ENCODE data around the gene MLST8. TPM values are rescaled to one million over a fixed set of nuclear protein-coding genes. Genes with fewer than 3 reads are reported as not detected.
"Not testable (repeated sequence)": the region's sequence is repeated elsewhere in the genome, so short reads cannot be mapped to it uniquely, and the experiment has no call there.

Gene MLST8
- polyA plus RNA-seq, 3 donors from 2014 or later = 22.5 to 39.1 (median 36.9) TPM

GRCh38 chr16:2251296-2252111 is 46.2 kb downstream of the MLST8 start, which contains the start of gene ECI1:
Gene ECI1, minus strand, starts transcription at chr16:2251587. Its CDS starts 21 bp downstream, at chr16:2251566.
- Mint-ChIP-seq H3K27me3 (ENCODE audit: low read depth in 3 of 3) (peaks cover 0 to 8% (median 4%) of the 10 kb centered on the region in 3 donors), H3K27ac (peak within 1 kb of the TSS; percentile 76 to 90 (median 87)), H3K4me3 (peak within 1 kb of the TSS; percentile 86 to 90 (median 88)), H3K9me3 (no peaks in the 10 kb centered on the region), H3K4me1 (peaks cover 8 to 9% of the 10 kb centered on the region in 2 donors), H3K36me3 (peaks cover 1 to 16% (median 11%) of the 10 kb centered on the region in 3 donors)
- DNase-seq = peak; percentile 87 to 89 (median 87)

GRCh38 chr16:2252806-2253148 is 47.5 kb downstream of the MLST8 start:
- no peaks in the 10 kb centered on the region for H3K9me3 Mint-ChIP-seq
- peaks cover 8 to 9% of the 10 kb centered on the region in 2 donors for H3K4me1 Mint-ChIP-seq

GRCh38 chr16:2253293-2253692 is 48.0 kb downstream of the MLST8 start:
- Mint-ChIP-seq H3K36me3 (peaks cover 6 to 29% (median 17%) of the 10 kb centered on the region in 3 donors), H3K27ac (peak overlapping the region in 4 of 6 donors; percentile 35 to 81 (median 60)), H3K4me3 (peak overlapping the region in 1 of 5 donors; percentile 47), H3K9me3 (no peaks in the 10 kb centered on the region), H3K4me1 (peaks cover 8 to 9% of the 10 kb centered on the region in 2 donors), H3K27me3 (ENCODE audit: low read depth in 3 of 3) (peaks cover 0 to 8% (median 4%) of the 10 kb centered on the region in 3 donors)
- no peak for DNase-seq

More at GRCh38 chr16:2252806-2253148, 47.5 kb downstream of the MLST8 start:
- Mint-ChIP-seq H3K27me3 (ENCODE audit: low read depth in 3 of 3) (peaks cover 0 to 8% (median 4%) of the 10 kb centered on the region in 3 donors), H3K36me3 (peaks cover 6 to 26% (median 16%) of the 10 kb centered on the region in 3 donors), H3K27ac (peak overlapping the region; percentile 35 to 81 (median 54)), H3K4me3 (peak overlapping the region in 4 of 5 donors; percentile 33 to 67 (median 50))
- no peak for DNase-seq

- H3K27me3 Mint-ChIP-seq (ENCODE audit: low read depth in 3 of 3) = peaks cover 0 to 5% (median 4%) of the 10 kb centered on the region in 3 donors
- H3K9me3 Mint-ChIP-seq = no peaks in the 10 kb centered on the region
- peak overlapping the region in 1 of 5 donors; percentile 46 for H3K4me3 Mint-ChIP-seq
- H3K36me3 Mint-ChIP-seq = peaks cover 6 to 37% (median 24%) of the 10 kb centered on the region in 3 donors
- DNase-seq = no peak
- H3K4me1 Mint-ChIP-seq = no peaks in the 10 kb centered on the region
- peak overlapping the region in 2 of 6 donors; percentile 49 to 71 for H3K27ac Mint-ChIP-seq
These were observed 51.4 kb downstream of the MLST8 start for GRCh38 chr16:2256531-2257140.

- Mint-ChIP-seq H3K4me1 (no peaks in the 10 kb centered on the region), H3K36me3 (peaks cover 6 to 47% (median 24%) of the 10 kb centered on the region in 3 donors), H3K9me3 (no peaks in the 10 kb centered on the region), H3K27ac (no peak overlapping the region), H3K27me3 (ENCODE audit: low read depth in 3 of 3) (peaks cover 0 to 7% (median 5%) of the 10 kb centered on the region in 3 donors), H3K4me3 (no peak overlapping the region)
- no peak for DNase-seq
These were observed 52.5 kb downstream of the MLST8 start for GRCh38 chr16:2257726-2258125.

GRCh38 chr16:2258530-2258929 is 53.3 kb downstream of the MLST8 start:
- peak overlapping the region in 2 of 6 donors; percentile 27 to 45 for H3K27ac Mint-ChIP-seq
- H3K4me3 Mint-ChIP-seq; H3K27me3 Mint-ChIP-seq (ENCODE audit: low read depth in 3 of 3); DNase-seq; H3K4me1 Mint-ChIP-seq; H3K9me3 Mint-ChIP-seq: not testable (repeated sequence)
- H3K36me3 Mint-ChIP-seq = peaks cover 6 to 42% (median 19%) of the 10 kb centered on the region in 3 donors

Other genes starting within 250 kb of the MLST8 start
- 100 to 1,000 TPM; 201 to 232 (median 203) TPM for gene NDUFB10, start 245.9 kb upstream of the MLST8 start, polyA plus RNA-seq
- 1,000 to 10,000 TPM; 2,221 to 2,989 (median 2,668) TPM for gene RPS2, start 240.6 kb upstream of the MLST8 start, polyA plus RNA-seq
- gene RNF151, start 238.6 kb upstream of the MLST8 start, polyA plus RNA-seq = not detected
- gene TBL3, start 233.4 kb upstream of the MLST8 start, polyA plus RNA-seq = 10 to 100 TPM; 34.4 to 66.1 (median 59.8) TPM
- gene NOXO1, start 224.0 kb upstream of the MLST8 start, polyA plus RNA-seq = under 1 TPM in 1 of 3 donors, not detected in 2; 0.17 TPM
- 10 to 100 TPM; 38.4 to 52.0 (median 40.7) TPM for gene GFER, start 221.3 kb upstream of the MLST8 start, polyA plus RNA-seq
- 1 to 10 TPM; 4.6 to 6.7 (median 6.4) TPM for gene SYNGR3, start 215.5 kb upstream of the MLST8 start, polyA plus RNA-seq
- gene ZNF598, start 195.6 kb upstream of the MLST8 start, polyA plus RNA-seq = 10 to 100 TPM in 1 of 3 donors, 1 to 10 TPM in 2; 1.8 to 10.4 (median 2.9) TPM
- not detected for gene NPW, start 185.7 kb upstream of the MLST8 start, polyA plus RNA-seq
- gene NHERF2, start 178.6 kb upstream of the MLST8 start, polyA plus RNA-seq = 1 to 10 TPM in 1 of 3 donors, under 1 TPM in 1, not detected in 1; 0.54 to 1.4 TPM
- 10 to 100 TPM; 26.4 to 31.6 (median 29.7) TPM for gene NTHL1, start 157.6 kb upstream of the MLST8 start, polyA plus RNA-seq
- gene TSC2, start 157.5 kb upstream of the MLST8 start, polyA plus RNA-seq = 10 to 100 TPM; 18.0 to 50.1 (median 29.1) TPM
- 1 to 10 TPM; 2.7 to 6.7 (median 2.8) TPM for gene PKD1, start 69.6 kb upstream of the MLST8 start, polyA plus RNA-seq
- gene RAB26, start 56.8 kb upstream of the MLST8 start, polyA plus RNA-seq = 1 to 10 TPM in 1 of 3 donors, under 1 TPM in 1, not detected in 1; 0.34 to 1.4 TPM
- 1 to 10 TPM; 5.2 to 6.9 (median 5.6) TPM for gene TRAF7, start 49.7 kb upstream of the MLST8 start, polyA plus RNA-seq
- not detected for gene CASKIN1, start 8.8 kb upstream of the MLST8 start, polyA plus RNA-seq
- gene BRICD5, start 5.4 kb downstream of the MLST8 start, polyA plus RNA-seq = under 1 TPM in 2 of 3 donors, not detected in 1; 0.10 to 0.36 TPM
- gene PGP, start 9.4 kb downstream of the MLST8 start, polyA plus RNA-seq = 10 to 100 TPM; 10.4 to 18.4 (median 17.7) TPM
- 10 to 100 TPM in 2 of 3 donors, 1 to 10 TPM in 1; 8.4 to 18.6 (median 10.3) TPM for gene E4F1, start 18.1 kb downstream of the MLST8 start, polyA plus RNA-seq
- not detected for gene DNASE1L2, start 31.0 kb downstream of the MLST8 start, polyA plus RNA-seq
- 10 to 100 TPM; 40.4 to 67.8 (median 42.2) TPM for gene ECI1, start 46.1 kb downstream of the MLST8 start, polyA plus RNA-seq
- gene RNPS1, start 62.7 kb downstream of the MLST8 start, polyA plus RNA-seq = 100 to 1,000 TPM; 179 to 332 (median 189) TPM
- gene ABCA3, start 135.3 kb downstream of the MLST8 start, polyA plus RNA-seq = 1 to 10 TPM; 2.4 to 7.6 (median 4.8) TPM
- 10 to 100 TPM in 1 of 3 donors, 1 to 10 TPM in 2; 1.5 to 10.9 (median 4.5) TPM for gene CCNF, start 224.0 kb downstream of the MLST8 start, polyA plus RNA-seq

All from immature natural killer cell (primary cell).